PC-9 (cell line): ENCODE data around the gene SLC66A2. TPM values are rescaled to one million over a fixed set of nuclear protein-coding genes. Genes with fewer than 3 reads are reported as not detected.

Experiments used
- BruUV-seq: library from RNA; stranded (reverse); fragments of 400-500 nt; replicated peaks from 2 replicates; lab custom pipeline; 2021; lab: Mats Ljungman, UMichigan
- CTCF ChIA-PET: fragments of 300-600 bp; sonication (Branson Sonifier 250); formaldehyde crosslinking; loops from one replicate; lab custom pipeline; 2022; ENCODE audit warnings: antibody characterized with exemption; lab: Charles Lee
- POLR2A ChIA-PET: fragments of 300-600 bp; sonication (Branson Sonifier 250); formaldehyde crosslinking; loops from one replicate; lab custom pipeline; 2022; ENCODE audit warnings: antibody characterized with exemption; ENCODE audit not compliant: unreplicated experiment; lab: Charles Lee
- DNase-seq, 2 experiments: peaks; one replicate each; pipeline versions ENCODE4 v3.0.0 to v3.0.0-alpha.2; 2015 to 2022; ENCODE audit warnings: mixed read lengths in 1 of 2
- H2AFZ ChIP-seq: fragments of 200-600 bp; sonication (generic); 2 replicates; pipeline ENCODE4 v1.8.1; 2017; ENCODE audit warnings: antibody characterized with exemption
- H3F3A ChIP-seq: fragments of 200-600 bp; sonication (generic); 2 replicates; pipeline ENCODE4 v1.8.1; 2017; ENCODE audit warnings: antibody characterized with exemption, mild to moderate bottlenecking, low read depth; ENCODE audit not compliant: insufficient read depth
- H3K27ac ChIP-seq: fragments of 200-600 bp; sonication (generic); 2 replicates; pipeline ENCODE4 v1.6.1; 2016; ENCODE audit warnings: mixed run types
- H3K27me3 ChIP-seq: fragments of 200-600 bp; sonication (generic); 2 replicates; pipeline ENCODE4 v1.6.1; 2016; ENCODE audit warnings: low read depth, mixed run types; ENCODE audit not compliant: insufficient read depth
- H3K36me3 ChIP-seq: fragments of 200-600 bp; sonication (generic); 2 replicates; pipeline ENCODE4 v1.6.1; 2016; ENCODE audit warnings: low read depth, mixed run types
- H3K4me1 ChIP-seq: fragments of 200-600 bp; sonication (generic); replicated peaks from 2 replicates; pipeline ENCODE4 v1.6.1; 2016; ENCODE audit warnings: mixed run types; ENCODE audit not compliant: insufficient read depth
- H3K4me2 ChIP-seq: fragments of 200-600 bp; sonication (generic); 2 replicates; pipeline ENCODE4 v1.6.1; 2017; ENCODE audit warnings: mixed run types
- H3K4me3 ChIP-seq: fragments of 200-600 bp; sonication (generic); 2 replicates; pipeline ENCODE4 v1.6.1; 2016; ENCODE audit warnings: mixed run types
- H3K79me2 ChIP-seq: fragments of 200-600 bp; sonication (generic); 2 replicates; pipeline ENCODE4 v1.6.1; 2017; ENCODE audit warnings: low read depth, mixed run types
- H3K9me2 ChIP-seq: fragments of 200-600 bp; sonication (generic); 2 replicates; pipeline ENCODE4 v1.8.1; 2017; ENCODE audit warnings: mild to moderate bottlenecking; ENCODE audit not compliant: insufficient read depth
- H3K9me3 ChIP-seq: fragments of 200-600 bp; sonication (generic); 2 replicates; pipeline ENCODE4 v1.8.1; 2016; ENCODE audit warnings: low read depth; ENCODE audit not compliant: insufficient read depth
- H4K20me1 ChIP-seq: fragments of 200-600 bp; sonication (generic); 2 replicates; pipeline ENCODE4 v1.8.1; 2017; ENCODE audit not compliant: insufficient read depth
- EZH2 ChIP-seq: fragments of 200-600 bp; sonication (generic); IDR thresholded peaks from 2 replicates; pipeline ENCODE4 v1.8.0; 2017; ENCODE audit warnings: antibody characterized with exemption, low read depth
- intact Hi-C: fragments of 100-400 bp; cut with micrococcal nuclease; formaldehyde crosslinking; loops from one replicate; pipeline ENCODE4 v1.10.0; 2022; ENCODE audit not compliant: unreplicated experiment
- total RNA-seq: library from RNA; stranded (reverse); gene quantifications from 2 replicates; pipeline ENCODE4 v1.2.3, GENCODE V29; 2021
- TF ChIP-seq, protein P1 (sequence below): fragments of 200-600 bp; sonication (generic); conservative IDR thresholded peaks from 2 replicates; pipeline ENCODE4 v1.6.1; 2017; ENCODE audit warnings: mixed run types, antibody characterized with exemption, mild to moderate bottlenecking, moderate library complexity

SLC66A2 gene
- total RNA-seq, 1 experiment from 2014 or later: 24.3 TPM

GRCh38 chr18:79877163-79878091, 74.0 kb downstream of the SLC66A2 start:
- no peaks in the 10 kb centered on the region for H3K36me3 ChIP-seq
- no peaks in the 10 kb centered on the region for H3K9me3 ChIP-seq
- no peaks in the 10 kb centered on the region for H3F3A ChIP-seq
- H3K4me1 ChIP-seq: no peaks in the 10 kb centered on the region
- H3K9me2 ChIP-seq: no peaks in the 10 kb centered on the region
- DNase-seq: no peak
- H3K4me2 ChIP-seq: no peak overlapping the region
- POLR2A ChIA-PET: no interaction called here
- no peaks in the 10 kb centered on the region for H4K20me1 ChIP-seq
- no peak overlapping the region for H3K4me3 ChIP-seq
- intact Hi-C loops: no loop called here
- TF ChIP-seq EZH2: no peak
- TF ChIP-seq, protein P1, sequence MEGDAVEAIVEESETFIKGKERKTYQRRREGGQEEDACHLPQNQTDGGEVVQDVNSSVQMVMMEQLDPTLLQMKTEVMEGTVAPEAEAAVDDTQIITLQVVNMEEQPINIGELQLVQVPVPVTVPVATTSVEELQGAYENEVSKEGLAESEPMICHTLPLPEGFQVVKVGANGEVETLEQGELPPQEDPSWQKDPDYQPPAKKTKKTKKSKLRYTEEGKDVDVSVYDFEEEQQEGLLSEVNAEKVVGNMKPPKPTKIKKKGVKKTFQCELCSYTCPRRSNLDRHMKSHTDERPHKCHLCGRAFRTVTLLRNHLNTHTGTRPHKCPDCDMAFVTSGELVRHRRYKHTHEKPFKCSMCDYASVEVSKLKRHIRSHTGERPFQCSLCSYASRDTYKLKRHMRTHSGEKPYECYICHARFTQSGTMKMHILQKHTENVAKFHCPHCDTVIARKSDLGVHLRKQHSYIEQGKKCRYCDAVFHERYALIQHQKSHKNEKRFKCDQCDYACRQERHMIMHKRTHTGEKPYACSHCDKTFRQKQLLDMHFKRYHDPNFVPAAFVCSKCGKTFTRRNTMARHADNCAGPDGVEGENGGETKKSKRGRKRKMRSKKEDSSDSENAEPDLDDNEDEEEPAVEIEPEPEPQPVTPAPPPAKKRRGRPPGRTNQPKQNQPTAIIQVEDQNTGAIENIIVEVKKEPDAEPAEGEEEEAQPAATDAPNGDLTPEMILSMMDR: no peak
- CTCF ChIA-PET: no interaction called here
- H2AFZ ChIP-seq: no peak overlapping the region
- H3K27ac ChIP-seq: no peak overlapping the region
- no peaks in the 10 kb centered on the region for H3K79me2 ChIP-seq
- BruUV-seq: no TSS peak
- H3K27me3 ChIP-seq: peaks cover 39% of the 10 kb centered on the region

- H3K4me1 ChIP-seq: no peaks in the 10 kb centered on the region
- H3K36me3 ChIP-seq: no peaks in the 10 kb centered on the region
- BruUV-seq: no TSS peak
- no peaks in the 10 kb centered on the region for H3F3A ChIP-seq
- H4K20me1 ChIP-seq: no peaks in the 10 kb centered on the region
- CTCF ChIA-PET: no interaction called here
- H3K9me3 ChIP-seq: no peaks in the 10 kb centered on the region
- POLR2A ChIA-PET: no interaction called here
- no peak overlapping the region for H3K4me3 ChIP-seq
- peak in 1 of 2 experiments; percentile 19 for DNase-seq
- no peaks in the 10 kb centered on the region for H3K79me2 ChIP-seq
- no peak overlapping the region for H3K27ac ChIP-seq
- TF ChIP-seq, protein P1: no peak
- TF ChIP-seq EZH2: no peak
- no peaks in the 10 kb centered on the region for H3K9me2 ChIP-seq
- H3K4me2 ChIP-seq: no peak overlapping the region
- H3K27me3 ChIP-seq: peaks cover 46% of the 10 kb centered on the region
- intact Hi-C loops: no loop called here
- no peak overlapping the region for H2AFZ ChIP-seq
Measured at GRCh38 chr18:79876497-79876896, 75.0 kb downstream of the SLC66A2 start.

DNA sequence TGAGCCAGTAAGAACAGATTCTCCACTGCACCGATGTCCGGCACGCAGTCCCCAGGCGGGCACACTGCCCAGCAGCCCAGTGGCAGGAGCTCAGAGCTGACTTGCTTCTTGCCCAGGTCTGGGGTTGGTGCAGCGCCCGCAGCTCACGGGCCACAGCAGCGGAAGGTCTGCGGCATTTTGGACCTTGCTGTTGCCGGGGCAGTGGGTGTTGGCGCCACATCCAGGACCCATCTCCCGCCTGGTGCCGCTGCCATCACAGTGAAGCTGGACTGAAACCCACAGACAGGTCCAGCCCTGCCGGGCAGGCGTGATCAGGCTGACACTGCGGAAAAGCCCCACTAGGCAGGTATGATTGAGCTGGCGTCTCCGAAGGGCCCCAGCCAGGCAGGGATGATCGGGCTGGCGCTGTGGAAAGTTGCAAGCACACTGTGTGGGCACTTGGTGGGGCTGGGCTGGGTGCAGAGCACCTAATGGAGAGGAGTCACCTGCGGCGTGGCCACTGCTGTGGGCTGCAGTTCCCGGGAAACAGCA, 75.5 kb downstream of the SLC66A2 start:
- no peak for DNase-seq
- intact Hi-C loops: no loop called here
- CTCF ChIA-PET: no interaction called here
- Histone ChIP-seq H4K20me1 (no peaks in the 10 kb centered on the region), H2AFZ (no peak overlapping the region), H3K4me3 (no peak overlapping the region), H3K27me3 (peaks cover 51% of the 10 kb centered on the region), H3K9me2 (no peaks in the 10 kb centered on the region), H3K79me2 (no peaks in the 10 kb centered on the region), H3K27ac (no peak overlapping the region), H3K4me2 (no peak overlapping the region), H3F3A (no peaks in the 10 kb centered on the region), H3K9me3 (no peaks in the 10 kb centered on the region), H3K4me1 (no peaks in the 10 kb centered on the region), H3K36me3 (no peaks in the 10 kb centered on the region)
- BruUV-seq: no TSS peak
- TF ChIP-seq, protein P1: no peak
- TF ChIP-seq EZH2: no peak
- POLR2A ChIA-PET: no interaction called here
